ENCODE results near the gene MARK2. TPM values are rescaled to one million over a fixed set of nuclear protein-coding genes. Genes with fewer than 3 reads are reported as not detected.

MARK2 gene
- total RNA-seq, 2 experiments from 2014 or later: 18.4 to 21.0 TPM

GRCh38 chr11:63816166-63816565 is 22.7 kb upstream of the MARK2 start:
- CTCF ChIA-PET: no interaction called here

GRCh38 chr11:63816732-63817131 is 22.2 kb upstream of the MARK2 start:
- no peak overlapping the region for H3K27ac ChIP-seq (ENCODE audit: low read depth in 1 of 2, low read length in 2 of 2)
- POLR2A ChIA-PET: no interaction called here
- ATAC-seq (ENCODE audit: poor library complexity) (no peak), DNase-seq (no peak)
- H3K4me3 ChIP-seq (ENCODE audit: low read length): no peak overlapping the region
- H3K27me3 ChIP-seq (ENCODE audit: control insufficient read depth in 1 of 2, insufficient read depth in 2 of 2, low read length in 2 of 2): no peaks in the 10 kb centered on the region
- no peaks in the 10 kb centered on the region for H3K9me3 Mint-ChIP-seq
- H3K36me3 Mint-ChIP-seq (ENCODE audit: low read depth): peaks cover 41% of the 10 kb centered on the region
- H3K36me3 ChIP-seq (ENCODE audit: insufficient read depth, low read length): peaks cover 32% of the 10 kb centered on the region
- H3K4me3 Mint-ChIP-seq: no peak overlapping the region
- intact Hi-C loops (cut with DNase I, micrococcal nuclease): no loop called here
- H3K27me3 Mint-ChIP-seq: no peaks in the 10 kb centered on the region
- no peak for TF ChIP-seq CTCF (IDR thresholded peaks at IDR 0.05)
- CTCF ChIA-PET: no interaction called here
- H3K4me1 ChIP-seq (ENCODE audit: insufficient read depth, low read length): peaks cover 17% of the 10 kb centered on the region
- peaks cover 20% of the 10 kb centered on the region for H3K4me1 Mint-ChIP-seq (ENCODE audit: low read depth)
- H3K27ac Mint-ChIP-seq: no peak overlapping the region
- no peaks in the 10 kb centered on the region for H3K9me3 ChIP-seq (ENCODE audit: control insufficient read depth in 1 of 2, insufficient read depth in 1 of 2, low read length in 2 of 2)

More at GRCh38 chr11:63816166-63816565, 22.7 kb upstream of the MARK2 start:
- no peaks in the 10 kb centered on the region for H3K27me3 Mint-ChIP-seq
- H3K4me3 ChIP-seq (ENCODE audit: low read length): no peak overlapping the region
- H3K4me1 Mint-ChIP-seq (ENCODE audit: low read depth): peaks cover 20% of the 10 kb centered on the region
- H3K36me3 ChIP-seq (ENCODE audit: insufficient read depth, low read length): peaks cover 26% of the 10 kb centered on the region
- no peak for TF ChIP-seq CTCF (IDR thresholded peaks at IDR 0.05)
- no peak overlapping the region for H3K27ac ChIP-seq (ENCODE audit: low read depth in 1 of 2, low read length in 2 of 2)
- no peaks in the 10 kb centered on the region for H3K9me3 Mint-ChIP-seq
- H3K9me3 ChIP-seq (ENCODE audit: control insufficient read depth in 1 of 2, insufficient read depth in 1 of 2, low read length in 2 of 2): no peaks in the 10 kb centered on the region
- ATAC-seq (ENCODE audit: poor library complexity) (no peak), DNase-seq (no peak)
- H3K27me3 ChIP-seq (ENCODE audit: control insufficient read depth in 1 of 2, insufficient read depth in 2 of 2, low read length in 2 of 2): no peaks in the 10 kb centered on the region
- intact Hi-C loops (cut with DNase I, micrococcal nuclease): no loop called here
- POLR2A ChIA-PET: no interaction called here
- H3K36me3 Mint-ChIP-seq (ENCODE audit: low read depth): peaks cover 36% of the 10 kb centered on the region
- peaks cover 17% of the 10 kb centered on the region for H3K4me1 ChIP-seq (ENCODE audit: insufficient read depth, low read length)
- H3K27ac Mint-ChIP-seq: no peak overlapping the region
- H3K4me3 Mint-ChIP-seq: no peak overlapping the region

- POLR2A ChIA-PET: no interaction called here
- peaks cover 48% of the 10 kb centered on the region for H3K36me3 Mint-ChIP-seq (ENCODE audit: low read depth)
- H3K4me1 Mint-ChIP-seq (ENCODE audit: low read depth): peaks cover 20% of the 10 kb centered on the region
- H3K4me3 ChIP-seq (ENCODE audit: low read length): no peak overlapping the region
- CTCF ChIA-PET: no interaction called here
- no peak for ATAC-seq (ENCODE audit: poor library complexity)
- no peak overlapping the region for H3K4me3 Mint-ChIP-seq
- no peaks in the 10 kb centered on the region for H3K27me3 Mint-ChIP-seq
- peaks cover 40% of the 10 kb centered on the region for H3K36me3 ChIP-seq (ENCODE audit: insufficient read depth, low read length)
- no peak for TF ChIP-seq CTCF (IDR thresholded peaks at IDR 0.05)
- H3K27ac ChIP-seq (ENCODE audit: low read depth in 1 of 2, low read length in 2 of 2): no peak overlapping the region
- H3K9me3 ChIP-seq (ENCODE audit: control insufficient read depth in 1 of 2, insufficient read depth in 1 of 2, low read length in 2 of 2): no peaks in the 10 kb centered on the region
- H3K9me3 Mint-ChIP-seq: no peaks in the 10 kb centered on the region
- intact Hi-C loops (cut with DNase I, micrococcal nuclease): no loop called here
- no peak overlapping the region for H3K27ac Mint-ChIP-seq
- DNase-seq: no peak
- peaks cover 11% of the 10 kb centered on the region for H3K4me1 ChIP-seq (ENCODE audit: insufficient read depth, low read length)
- no peaks in the 10 kb centered on the region for H3K27me3 ChIP-seq (ENCODE audit: control insufficient read depth in 1 of 2, insufficient read depth in 2 of 2, low read length in 2 of 2)
Observed at GRCh38 chr11:63817758-63818498, 21.0 kb upstream of the MARK2 start.

Measured in CD4-positive, alpha-beta T cell (primary cell).